K562 (cell line): ENCODE measurements around the gene XIRP1. TPM values are rescaled to one million over a fixed set of nuclear protein-coding genes. Genes with fewer than 3 reads are reported as not detected.

Experiments
- ATAC-seq: fragments of 200-7000 bp; cut with Tn5 transposase; 3 replicates; pipeline ENCODE4 v1.9.1; 2020; ENCODE audit warnings: moderate library complexity
- BruUV-seq: library from RNA; stranded (reverse); fragments of 400-500 nt; replicated peaks from 2 replicates; lab custom pipeline; 2021; lab: Mats Ljungman, UMichigan
- CTCF ChIA-PET: fragments of 300-600 bp; formaldehyde crosslinking; extraction: SDS; loops from one replicate; lab custom pipeline; 2021; ENCODE audit warnings: low intra/inter-chr PET ratio; lab: Yijun Ruan, JAX
- POLR2A ChIA-PET: fragments of 300-600, 350-650 bp; sonication (Branson Sonifier 250); formaldehyde crosslinking; extraction: SDS; loops from one replicate; lab custom pipeline; 2021; ENCODE audit warnings: antibody characterized with exemption, inconsistent platforms; lab: Yijun Ruan, JAX
- DNase-seq, 4 experiments: peaks; one replicate each; pipeline versions ENCODE4 v3.0.0 to v3.0.0-alpha.2; 2011 to 2018; ENCODE audit warnings: low spot score in 3 of 4, mixed read lengths in 3 of 4; ENCODE audit errors: extremely low read depth in 1 of 4
- FAIRE-seq: peaks from 2 replicates; lab custom pipeline; 2011; peaks lifted over from hg19 to GRCh38; lab: Jason Lieb, UNC
- H2AFZ ChIP-seq: 2 replicates; pipeline ENCODE4 v1.6.0; 2011; ENCODE audit warnings: low read depth, low read length, control low read depth, inconsistent platforms
- H3K27ac ChIP-seq: fragments of 200-600 bp; 3 replicates; pipeline ENCODE4 v1.8.0; 2011; ENCODE audit warnings: low read depth, mild to moderate bottlenecking, control low read depth, inconsistent platforms, low read length, moderate library complexity, mixed read lengths; ENCODE audit errors: extremely low read depth
- H3K27me3 ChIP-seq, 2 experiments: fragments of 300-600 bp in 1 of 2; 2 replicates in 1 of 2; 3 replicates in 1 of 2; pipeline versions ENCODE4 v1.6.0 to v1.8.0; 2011; ENCODE audit warnings: inconsistent platforms in 2 of 2, low read length in 2 of 2, mild to moderate bottlenecking in 1 of 2, mixed read lengths in 1 of 2, moderate library complexity in 1 of 2; ENCODE audit not compliant: control insufficient read depth in 2 of 2, insufficient read depth in 2 of 2
- H3K36me3 ChIP-seq: fragments of 300-600 bp; 3 replicates; pipeline ENCODE4 v1.8.0; 2011; ENCODE audit warnings: mild to moderate bottlenecking, low read length, inconsistent platforms; ENCODE audit not compliant: control insufficient read depth, insufficient read depth
- H3K4me1 ChIP-seq, 2 experiments: fragments of 200-600 bp in 1 of 2; replicated peaks in 1 of 2; 2 replicates in 1 of 2; 3 replicates in 1 of 2; pipeline versions ENCODE4 v1.5.1 to v1.8.0; 2011; ENCODE audit warnings: inconsistent platforms in 2 of 2, low read length in 2 of 2, mild to moderate bottlenecking in 1 of 2, mixed read lengths in 1 of 2, moderate library complexity in 1 of 2; ENCODE audit not compliant: control insufficient read depth in 2 of 2, insufficient read depth in 2 of 2
- H3K4me2 ChIP-seq: 2 replicates; pipeline ENCODE4 v1.6.1; 2011; ENCODE audit warnings: low read length, control low read depth, inconsistent platforms, mixed read lengths; ENCODE audit not compliant: insufficient read depth
- H3K4me3 ChIP-seq: fragments of 200-600 bp; sonication (generic), shearing (Covaris generic); 2 replicates; pipeline ENCODE4 v1.5.1; 2016; ENCODE audit warnings: control low read depth, inconsistent platforms
- H3K79me2 ChIP-seq: fragments of 200-600 bp; 3 replicates; pipeline ENCODE4 v1.8.0; 2011; ENCODE audit warnings: low read length, inconsistent platforms; ENCODE audit not compliant: control insufficient read depth, insufficient read depth
- H3K9ac ChIP-seq, 2 experiments: 2 replicates each; pipeline versions ENCODE4 v1.6.0 to v1.6.1; 2011; ENCODE audit warnings: low read depth in 2 of 2, low read length in 2 of 2, control low read depth in 1 of 2, inconsistent platforms in 1 of 2, mild to moderate bottlenecking in 1 of 2, mixed read lengths in 1 of 2; ENCODE audit not compliant: insufficient read depth in 1 of 2
- H3K9me1 ChIP-seq: one replicate; pipeline ENCODE4 v1.6.0; 2011; ENCODE audit warnings: inconsistent platforms, mild to moderate bottlenecking, low read length, moderate library complexity; ENCODE audit not compliant: control insufficient read depth, insufficient read depth
- H3K9me3 ChIP-seq: replicated peaks from 2 replicates; pipeline ENCODE4 v1.5.1; 2011; ENCODE audit warnings: low read depth, low read length, inconsistent platforms; ENCODE audit not compliant: control insufficient read depth, insufficient read depth
- H4K20me1 ChIP-seq: replicated peaks from 2 replicates; pipeline ENCODE4 v1.6.1; 2011; ENCODE audit warnings: low read length, inconsistent platforms, mixed read lengths; ENCODE audit not compliant: control insufficient read depth, insufficient read depth
- ARID1B ChIP-seq: fragments of 450-650 bp; IDR thresholded peaks from 2 replicates; pipeline ENCODE4 v1.6.1; 2016; ENCODE audit warnings: antibody characterized with exemption, mild to moderate bottlenecking, inconsistent platforms
- ASH1L ChIP-seq: fragments of 450-650 bp; IDR thresholded peaks from 2 replicates; pipeline ENCODE4 v1.6.1; 2018; ENCODE audit warnings: borderline replicate concordance, mild to moderate bottlenecking, low read depth; ENCODE audit not compliant: partially characterized antibody
- COPS2 ChIP-seq: fragments of 450-650 bp; conservative IDR thresholded peaks from 2 replicates; pipeline ENCODE4 v1.6.1; 2016; ENCODE audit warnings: mild to moderate bottlenecking, moderate library complexity
- EGR1 ChIP-seq: fragments of 450-650 bp; conservative IDR thresholded peaks from 2 replicates; pipeline ENCODE4 v1.6.1; 2017; ENCODE audit warnings: mild to moderate bottlenecking
- KAT2B ChIP-seq: IDR thresholded peaks from one replicate; pipeline ENCODE4 v1.6.1; 2012; ENCODE audit warnings: low read depth, mild to moderate bottlenecking, control low read depth, inconsistent platforms, low read length, moderate library complexity
- KDM2B ChIP-seq: fragments of 250-450 bp; sonication (Bioruptor Pico); IDR thresholded peaks from 2 replicates; pipeline ENCODE4 v1.8.0; 2021; ENCODE audit warnings: mild to moderate bottlenecking, moderate library complexity
- MAZ ChIP-seq, 2 experiments: fragments of 450-650 bp in 1 of 2; sonication (generic) in 1 of 2; formaldehyde crosslinking; IDR thresholded peaks in 1 of 2; conservative IDR thresholded peaks in 1 of 2; 2 replicates each; pipeline versions ENCODE4 v1.4.0 to v1.5.0; 2020; ENCODE audit warnings: mild to moderate bottlenecking in 1 of 2, missing genetic modification reagents in 1 of 2
- NFYB ChIP-seq: IDR thresholded peaks from 2 replicates; pipeline ENCODE4 v1.6.1; 2011; ENCODE audit warnings: mild to moderate bottlenecking, moderate library complexity; ENCODE audit not compliant: insufficient read length; ENCODE audit errors: extremely low read depth
- NKRF ChIP-seq: fragments of 450-650 bp; IDR thresholded peaks from 2 replicates; pipeline ENCODE4 v1.6.1; 2016; ENCODE audit warnings: borderline replicate concordance
- NUFIP1 ChIP-seq: fragments of 450-650 bp; IDR thresholded peaks from 2 replicates; pipeline ENCODE4 v1.6.1; 2018; ENCODE audit not compliant: partially characterized antibody
- STAG1 ChIP-seq: sonication (generic); formaldehyde crosslinking; IDR thresholded peaks from 2 replicates; pipeline ENCODE4 v1.5.0; 2020; ENCODE audit warnings: missing genetic modification reagents, borderline replicate concordance
- USF1 ChIP-seq: sonication (generic); formaldehyde crosslinking; IDR thresholded peaks from 2 replicates; pipeline ENCODE4 v1.9.0; 2022; ENCODE audit warnings: mild to moderate bottlenecking, missing genetic modification reagents
- ZC3H8 ChIP-seq: fragments of 450-650 bp; IDR thresholded peaks from 2 replicates; pipeline ENCODE4 v1.6.1; 2017
- ZNF197 ChIP-seq: fragments of 200-800 bp; sonication (Bioruptor generic); IDR thresholded peaks from 2 replicates; pipeline ENCODE4 v1.6.1; 2016; ENCODE audit warnings: low read depth, missing genetic modification characterization, missing compliant biosample characterization
- WGBS: fragments of 100-300 bp; shearing (Covaris generic); methylation state at CpG from one replicate; pipeline ENCODE4 v1.1.6; 2016; ENCODE audit warnings: low coverage, mixed read lengths; ENCODE audit not compliant: insufficient coverage; ENCODE audit errors: missing lambda C conversion rate; 5-methylcytosine and 5-hydroxymethylcytosine counted together
- in situ Hi-C: fragments of 300-500 bp; cut with MboI; formaldehyde crosslinking; loops from 4 replicates; pipeline ENCODE4 v1.15.0; 2018; ENCODE audit warnings: inconsistent platforms, mixed read lengths
- intact Hi-C: fragments of 100-400 bp; cut with micrococcal nuclease; formaldehyde crosslinking; loops from 2 replicates; pipeline ENCODE4 v1.14.2; 2022
- polyA plus RNA-seq, 8 experiments: library from polyadenylated mRNA; depleted of rRNA in 4 of 8; stranded (reverse) in 5 of 8; unstranded in 3 of 8; fragments of >200 nt; fragmentation: Nextera tagmentation in 2 of 8; fragmentation: Illumina TruSeq in 1 of 8; extraction: Ambion mirVana in 2 of 8; extraction: Trizol in 1 of 8; gene quantifications; 2 replicates each; pipeline versions ENCODE4 v1.2.1 to v1.2.3, GENCODE V29; 2011 to 2014; ENCODE audit warnings: inconsistent platforms in 1 of 8, missing spikeins in 1 of 8
- total RNA-seq, 7 experiments: library from RNA; depleted of rRNA in 6 of 7; stranded (reverse); fragments of >200 nt in 6 of 7; fragmentation: Illumina TruSeq in 2 of 7; extraction: Trizol in 2 of 7; gene quantifications; 2 replicates each; pipeline versions ENCODE4 v1.2.1 to v1.2.3, GENCODE V29; 2011 to 2021; ENCODE audit warnings: low replicate concordance in 1 of 7

Gene XIRP1
- total and polyA plus RNA-seq, 9 of the 15 experiments (the other 6 are each of a cell fraction or from before 2014, with no cell fraction given) = 0.03 to 0.27 (median 0.08) TPM; not detected in 3

DNA sequence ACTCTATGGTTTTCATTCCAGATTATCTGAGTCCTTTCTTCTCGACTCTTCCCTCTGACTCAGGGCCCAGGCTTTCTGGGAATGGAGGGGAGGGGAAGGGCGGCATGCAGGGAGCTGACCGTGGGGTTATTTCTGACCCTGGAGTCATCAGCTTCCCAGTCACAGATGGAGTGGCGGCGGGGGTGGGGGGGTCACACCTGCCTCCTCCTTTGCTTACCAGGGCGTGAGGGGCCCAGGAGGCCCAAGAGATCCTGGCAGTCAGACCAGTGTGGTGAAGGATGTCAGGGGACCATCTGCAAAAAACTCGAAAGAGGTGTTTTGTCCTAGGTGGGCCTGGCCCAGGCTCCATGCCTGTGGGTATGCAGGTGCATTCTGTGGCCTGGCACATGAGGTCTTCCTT lies 996 bp upstream of the XIRP1 start:
- 3% methylated on average over 6 of the region's 7 CpGs for WGBS
- H3K9me1 ChIP-seq = no peaks in the 10 kb centered on the region
- H3K27ac ChIP-seq = no peak overlapping the region
- H3K4me1 ChIP-seq = peaks cover 0 to 9% of the 10 kb centered on the region in 2 experiments; a peak in 2 of 5 replicates
- no TSS peak for BruUV-seq
- no peak for ATAC-seq
- H2AFZ ChIP-seq = no peak overlapping the region
- DNase-seq = no peak
- POLR2A ChIA-PET = no interaction called here
- FAIRE-seq = no peak
- no peak overlapping the region for H3K4me3 ChIP-seq
- no peaks in the 10 kb centered on the region for H3K9me3 ChIP-seq
- peaks cover 8 to 21% of the 10 kb centered on the region in 2 experiments; a peak in 4 of 5 replicates for H3K27me3 ChIP-seq
- in situ Hi-C loops = no loop called here
- no peak overlapping the region for H3K9ac ChIP-seq
- no peaks in the 10 kb centered on the region for H4K20me1 ChIP-seq
- no peaks in the 10 kb centered on the region for H3K36me3 ChIP-seq
- intact Hi-C loops = no loop called here
- H3K79me2 ChIP-seq = no peaks in the 10 kb centered on the region
- no peak for TF ChIP-seq STAG1 (CRISPR knock-in tag)
- 0 out of 2 replicates have a peak, but pooled peaks have one; percentile 11 for TF ChIP-seq USF1
- no peak overlapping the region for H3K4me2 ChIP-seq
- CTCF ChIA-PET = interaction anchor here (0.6 to 1.3 kb wide), 2 partner anchors 15 to 96 kb away, joined by 3 to 5 read pairs; no protein-coding TSS in a partner anchor

DNA sequence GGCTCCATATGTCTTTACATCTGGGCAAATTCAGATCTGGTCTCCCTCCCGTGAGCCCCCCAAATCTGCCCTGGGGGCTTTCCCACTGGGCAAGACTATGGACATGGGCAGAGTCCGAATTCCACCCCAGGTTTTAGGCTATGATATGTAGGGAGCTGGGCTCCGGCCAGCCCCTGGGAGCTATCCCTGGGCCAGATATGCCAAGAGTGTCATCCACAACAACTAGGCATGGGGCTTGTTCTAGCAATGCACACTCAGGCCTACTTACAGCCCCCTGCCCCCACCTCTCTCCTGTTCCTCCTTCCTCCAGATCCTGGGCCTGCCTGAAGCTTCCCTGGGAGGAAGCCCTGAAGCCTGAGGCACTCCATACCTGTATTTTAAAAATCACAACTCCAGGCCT lies 622 bp downstream of the XIRP1 start:
- WGBS = 24% methylated on average over 3 of the region's 3 CpGs
- Histone ChIP-seq H4K20me1 (no peaks in the 10 kb centered on the region), H2AFZ (no peak overlapping the region), H3K27ac (no peak overlapping the region), H3K79me2 (no peaks in the 10 kb centered on the region), H3K9me3 (no peaks in the 10 kb centered on the region), H3K4me3 (no peak overlapping the region), H3K4me2 (no peak overlapping the region), H3K9ac (no peak overlapping the region), H3K36me3 (no peaks in the 10 kb centered on the region), H3K27me3 (peaks cover 13 to 27% of the 10 kb centered on the region in 2 experiments; a peak in 4 of 5 replicates), H3K4me1 (peaks cover 0 to 19% of the 10 kb centered on the region in 2 experiments; a peak in 2 of 5 replicates), H3K9me1 (no peaks in the 10 kb centered on the region)
- intact Hi-C loops (no loop called here), in situ Hi-C loops (no loop called here)
- no TSS peak for BruUV-seq
- DNase-seq (no peak), FAIRE-seq (no peak), ATAC-seq (no peak)
- ChIA-PET POLR2A (interaction anchor here (0.5 to 4.1 kb wide), 3 partner anchors 71 to 101 kb away, joined by 3 to 14 read pairs (median 3); no protein-coding TSS in a partner anchor), CTCF (interaction anchor here (1.1 kb wide), 1 partner anchor 100 kb away, joined by 3 read pairs; no protein-coding TSS in a partner anchor)
- TF ChIP-seq EGR1 = no peak
- no peak for TF ChIP-seq NKRF
- TF ChIP-seq NUFIP1 = no peak
- TF ChIP-seq STAG1 (CRISPR knock-in tag) = no peak
- no peak for TF ChIP-seq ARID1B
- TF ChIP-seq NFYB = no peak
- TF ChIP-seq KAT2B = no peak
- no peak for TF ChIP-seq KDM2B (CRISPR knock-in tag)
- TF ChIP-seq ZNF197 (CRISPR knock-in tag) = no peak
- no peak for TF ChIP-seq ASH1L
- no peak for TF ChIP-seq ZC3H8
- TF ChIP-seq MAZ (CRISPR knock-in tag; conservative IDR thresholded peaks at IDR 0.05 in 1 of 2, IDR thresholded peaks at IDR 0.05 in 1 of 2) = no peak
- no peak for TF ChIP-seq COPS2
